SU-DHL-6 (cell line): Measurements from ENCODE around the gene CAPN13.

Experiments
- H2AFZ ChIP-seq: fragments of 200-600 bp; sonication (generic); 2 replicates; pipeline ENCODE4 v1.6.1; 2014; ENCODE audit warnings: low read depth, mild to moderate bottlenecking, moderate library complexity, mixed read lengths, antibody characterized with exemption, low read length; ENCODE audit not compliant: severe bottlenecking
- H3F3A ChIP-seq: fragments of 200-600 bp; shearing (Covaris generic); 2 replicates; pipeline ENCODE4 v1.6.0; 2016; ENCODE audit warnings: antibody characterized with exemption, mild to moderate bottlenecking; ENCODE audit not compliant: insufficient read depth
- H3K27ac ChIP-seq: fragments of 200-600 bp; sonication (generic); 2 replicates; pipeline ENCODE4 v1.5.1; 2016; ENCODE audit warnings: low read depth, mild to moderate bottlenecking, low read length, moderate library complexity, mixed read lengths
- H3K27me3 ChIP-seq: fragments of 200-600 bp; sonication (generic), shearing (Covaris generic); 2 replicates; pipeline ENCODE4 v1.6.0; 2014; ENCODE audit warnings: mild to moderate bottlenecking, low read length
- H3K36me3 ChIP-seq: fragments of 200-600 bp; sonication (generic); 2 replicates; pipeline ENCODE4 v1.6.1; 2014; ENCODE audit warnings: mild to moderate bottlenecking, low read length, mixed read lengths
- H3K4me2 ChIP-seq: fragments of 300-600, 200-600 bp; shearing (Covaris generic), sonication (generic); 2 replicates; pipeline ENCODE4 v1.6.0; 2014; ENCODE audit warnings: low read length, low read depth, mild to moderate bottlenecking; ENCODE audit not compliant: poor library complexity, severe bottlenecking
- H3K4me3 ChIP-seq: fragments of 200-600 bp; sonication (generic); 2 replicates; pipeline ENCODE4 v1.5.1; 2014; ENCODE audit warnings: antibody characterized with exemption, low read length, mild to moderate bottlenecking, mixed read lengths; ENCODE audit not compliant: insufficient read depth, poor library complexity, severe bottlenecking
- H3K79me2 ChIP-seq: fragments of 200-600 bp; sonication (generic); 2 replicates; pipeline ENCODE4 v1.6.1; 2014; ENCODE audit warnings: mild to moderate bottlenecking, low read length, moderate library complexity; ENCODE audit not compliant: insufficient read depth
- H3K9ac ChIP-seq: fragments of 200-600 bp; sonication (generic); 2 replicates; pipeline ENCODE4 v1.7.0; 2014; ENCODE audit warnings: mild to moderate bottlenecking, low read length
- H3K9me2 ChIP-seq: fragments of 200-600 bp; sonication (generic); replicated peaks from 2 replicates; pipeline ENCODE4 v1.6.1; 2014; ENCODE audit warnings: low read length; ENCODE audit not compliant: insufficient read depth
- H3K9me3 ChIP-seq: fragments of 200-600 bp; sonication (generic); 2 replicates; pipeline ENCODE4 v1.6.1; 2014; ENCODE audit warnings: low read length, mixed read lengths; ENCODE audit not compliant: insufficient read depth
- H4K20me1 ChIP-seq: fragments of 200-600 bp; sonication (generic); 2 replicates; pipeline ENCODE4 v1.6.1; 2014; ENCODE audit warnings: low read depth, mild to moderate bottlenecking, antibody characterized with exemption, low read length, moderate library complexity, mixed read lengths
- CTCF ChIP-seq: fragments of 200-600 bp; sonication (generic); IDR thresholded peaks from one replicate; pipeline ENCODE4 v1.5.1; 2017; ENCODE audit warnings: antibody characterized with exemption, mild to moderate bottlenecking, low read length, moderate library complexity; ENCODE audit not compliant: insufficient read depth, poor library complexity, severe bottlenecking
- EZH2phosphoT487 ChIP-seq: fragments of 200-600 bp; sonication (generic), shearing (Covaris generic); conservative IDR thresholded peaks from 2 replicates; pipeline ENCODE4 v1.6.1; 2018; ENCODE audit warnings: mild to moderate bottlenecking, antibody characterized with exemption, low read length, moderate library complexity, mixed read lengths

Gene CAPN13

GRCh38 chr2:30716123-30716900, 90.9 kb downstream of the CAPN13 start:
- no peak overlapping the region for H3K4me2 ChIP-seq
- H3K4me3 ChIP-seq = no peak overlapping the region
- no peak overlapping the region for H3K9ac ChIP-seq
- no peaks in the 10 kb centered on the region for H3F3A ChIP-seq
- H3K27ac ChIP-seq = no peak overlapping the region
- TF ChIP-seq CTCF (no peak), EZH2phosphoT487 (no peak)
- H2AFZ ChIP-seq = no peak overlapping the region
- no peaks in the 10 kb centered on the region for H3K27me3 ChIP-seq
- H3K9me3 ChIP-seq = no peaks in the 10 kb centered on the region
- no peaks in the 10 kb centered on the region for H4K20me1 ChIP-seq
- no peaks in the 10 kb centered on the region for H3K36me3 ChIP-seq
- H3K9me2 ChIP-seq = no peaks in the 10 kb centered on the region
- H3K79me2 ChIP-seq = no peaks in the 10 kb centered on the region

GRCh38 chr2:30714811-30715709, 92.2 kb downstream of the CAPN13 start:
- H4K20me1 ChIP-seq = no peaks in the 10 kb centered on the region
- no peaks in the 10 kb centered on the region for H3K27me3 ChIP-seq
- no peaks in the 10 kb centered on the region for H3K9me3 ChIP-seq
- no peak for TF ChIP-seq CTCF
- no peak for TF ChIP-seq EZH2phosphoT487
- no peak overlapping the region for H3K4me2 ChIP-seq
- no peak overlapping the region for H3K9ac ChIP-seq
- H2AFZ ChIP-seq = no peak overlapping the region
- H3K4me3 ChIP-seq = no peak overlapping the region
- no peaks in the 10 kb centered on the region for H3F3A ChIP-seq
- no peaks in the 10 kb centered on the region for H3K36me3 ChIP-seq
- no peaks in the 10 kb centered on the region for H3K9me2 ChIP-seq
- no peaks in the 10 kb centered on the region for H3K79me2 ChIP-seq
- H3K27ac ChIP-seq = no peak overlapping the region

- Histone ChIP-seq H3K4me3 (no peak overlapping the region), H2AFZ (peak overlapping the region; percentile 75), H3F3A (no peaks in the 10 kb centered on the region), H4K20me1 (no peaks in the 10 kb centered on the region), H3K9me3 (no peaks in the 10 kb centered on the region), H3K27ac (no peak overlapping the region), H3K4me2 (no peak overlapping the region), H3K36me3 (no peaks in the 10 kb centered on the region), H3K9me2 (no peaks in the 10 kb centered on the region), H3K27me3 (no peaks in the 10 kb centered on the region), H3K9ac (no peak overlapping the region), H3K79me2 (no peaks in the 10 kb centered on the region)
- no peak for TF ChIP-seq CTCF
- TF ChIP-seq EZH2phosphoT487 = no peak
Measured at GRCh38 chr2:30713698-30714097, 93.5 kb downstream of the CAPN13 start.
